Measurements from ENCODE around the gene HEXD.
"Not testable (repeated sequence)": the region's sequence is repeated elsewhere in the genome, so short reads cannot be mapped to it uniquely, and the experiment has no call there.

The HEXD gene

DNA sequence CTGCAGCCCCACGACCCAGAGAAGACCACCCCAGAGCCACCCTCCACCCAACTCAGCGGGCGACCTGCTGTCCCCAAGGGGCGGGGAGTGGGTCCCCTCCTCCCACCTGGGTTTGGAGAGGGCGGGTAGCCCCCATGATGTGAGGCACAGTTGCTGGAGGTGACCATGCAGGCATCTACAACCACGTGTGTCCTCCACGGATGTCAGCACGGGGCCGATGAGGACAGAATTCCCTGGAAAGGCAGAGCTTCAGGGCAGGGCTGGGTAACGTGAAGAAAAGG is 39.5 kb upstream of the HEXD start:
- DNase-seq (ENCODE audit: low read depth, low spot score): no peak
- TF ChIP-seq, protein P1, sequence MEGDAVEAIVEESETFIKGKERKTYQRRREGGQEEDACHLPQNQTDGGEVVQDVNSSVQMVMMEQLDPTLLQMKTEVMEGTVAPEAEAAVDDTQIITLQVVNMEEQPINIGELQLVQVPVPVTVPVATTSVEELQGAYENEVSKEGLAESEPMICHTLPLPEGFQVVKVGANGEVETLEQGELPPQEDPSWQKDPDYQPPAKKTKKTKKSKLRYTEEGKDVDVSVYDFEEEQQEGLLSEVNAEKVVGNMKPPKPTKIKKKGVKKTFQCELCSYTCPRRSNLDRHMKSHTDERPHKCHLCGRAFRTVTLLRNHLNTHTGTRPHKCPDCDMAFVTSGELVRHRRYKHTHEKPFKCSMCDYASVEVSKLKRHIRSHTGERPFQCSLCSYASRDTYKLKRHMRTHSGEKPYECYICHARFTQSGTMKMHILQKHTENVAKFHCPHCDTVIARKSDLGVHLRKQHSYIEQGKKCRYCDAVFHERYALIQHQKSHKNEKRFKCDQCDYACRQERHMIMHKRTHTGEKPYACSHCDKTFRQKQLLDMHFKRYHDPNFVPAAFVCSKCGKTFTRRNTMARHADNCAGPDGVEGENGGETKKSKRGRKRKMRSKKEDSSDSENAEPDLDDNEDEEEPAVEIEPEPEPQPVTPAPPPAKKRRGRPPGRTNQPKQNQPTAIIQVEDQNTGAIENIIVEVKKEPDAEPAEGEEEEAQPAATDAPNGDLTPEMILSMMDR (IDR thresholded peaks at IDR 0.05; ENCODE audit: low read depth, low read length): no peak
- no peak overlapping the region for H3K4me3 ChIP-seq (ENCODE audit: low read depth, low read length)
- in situ Hi-C loops (cut with HindIII; ENCODE audit: low sequenced_read_pairs): no loop called here

DNA sequence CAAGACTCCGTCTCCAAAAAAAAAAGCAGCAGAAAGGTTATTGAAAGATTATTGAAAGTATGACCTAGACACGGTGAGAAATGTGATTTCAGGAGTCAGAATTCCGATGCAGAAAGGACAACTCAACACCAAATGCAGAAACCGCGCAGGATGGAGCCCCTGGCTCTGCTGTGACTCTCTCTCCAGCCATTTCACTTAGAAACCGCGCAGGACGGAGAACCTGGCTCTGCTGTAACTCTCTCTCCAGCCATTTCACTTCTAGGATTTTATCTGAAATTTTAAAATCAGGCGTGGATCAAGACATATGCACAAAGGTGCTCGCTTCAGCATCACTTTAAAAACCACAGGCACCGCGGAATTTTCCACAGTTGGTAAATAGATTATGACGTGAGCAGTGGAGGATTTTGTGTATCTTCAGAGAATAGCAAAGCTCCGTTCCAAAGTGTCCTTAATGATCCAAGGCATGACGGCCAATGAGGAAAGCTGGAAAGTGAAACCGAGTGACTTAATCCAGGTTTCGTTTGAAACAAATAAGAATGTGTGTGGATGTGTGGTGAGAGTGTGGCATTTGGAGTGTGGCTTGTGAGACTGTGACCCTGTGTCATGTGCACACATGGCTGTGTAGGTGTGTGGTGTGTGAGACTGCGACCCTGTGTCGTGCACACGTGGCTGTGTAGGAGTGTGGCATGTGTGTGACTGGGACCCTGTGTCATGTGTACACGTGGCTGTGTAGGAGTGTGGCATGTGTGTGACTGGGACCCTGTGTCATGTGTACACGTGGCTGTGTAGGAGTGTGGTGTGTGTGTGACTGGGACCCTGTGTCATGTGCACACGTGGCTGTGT is 37.1 kb upstream of the HEXD start:
- no peak for DNase-seq (ENCODE audit: low read depth, low spot score)
- no peak overlapping the region for H3K4me3 ChIP-seq (ENCODE audit: low read depth, low read length)
- in situ Hi-C loops (cut with HindIII; ENCODE audit: low sequenced_read_pairs): no loop called here
- TF ChIP-seq, protein P1 (IDR thresholded peaks at IDR 0.05; ENCODE audit: low read depth, low read length): no peak

DNA sequence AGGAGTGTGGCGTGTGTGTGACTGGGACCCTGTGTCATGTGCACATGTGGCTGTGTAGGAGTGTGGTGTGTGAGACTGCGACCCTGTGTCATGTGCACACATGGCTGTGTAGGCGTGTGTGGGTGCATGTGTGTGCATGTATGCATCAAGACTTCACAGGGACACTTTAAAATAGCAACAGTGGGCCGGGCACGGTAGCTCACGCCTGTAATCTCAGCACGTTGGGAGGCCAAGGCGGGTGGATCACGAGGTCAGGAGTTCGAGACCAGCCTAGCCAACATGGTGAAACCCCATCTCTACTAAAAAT is 36.5 kb upstream of the HEXD start:
- in situ Hi-C loops (cut with HindIII; ENCODE audit: low sequenced_read_pairs); H3K4me3 ChIP-seq (ENCODE audit: low read depth, low read length); DNase-seq (ENCODE audit: low read depth, low spot score): not testable (repeated sequence)

DNA sequence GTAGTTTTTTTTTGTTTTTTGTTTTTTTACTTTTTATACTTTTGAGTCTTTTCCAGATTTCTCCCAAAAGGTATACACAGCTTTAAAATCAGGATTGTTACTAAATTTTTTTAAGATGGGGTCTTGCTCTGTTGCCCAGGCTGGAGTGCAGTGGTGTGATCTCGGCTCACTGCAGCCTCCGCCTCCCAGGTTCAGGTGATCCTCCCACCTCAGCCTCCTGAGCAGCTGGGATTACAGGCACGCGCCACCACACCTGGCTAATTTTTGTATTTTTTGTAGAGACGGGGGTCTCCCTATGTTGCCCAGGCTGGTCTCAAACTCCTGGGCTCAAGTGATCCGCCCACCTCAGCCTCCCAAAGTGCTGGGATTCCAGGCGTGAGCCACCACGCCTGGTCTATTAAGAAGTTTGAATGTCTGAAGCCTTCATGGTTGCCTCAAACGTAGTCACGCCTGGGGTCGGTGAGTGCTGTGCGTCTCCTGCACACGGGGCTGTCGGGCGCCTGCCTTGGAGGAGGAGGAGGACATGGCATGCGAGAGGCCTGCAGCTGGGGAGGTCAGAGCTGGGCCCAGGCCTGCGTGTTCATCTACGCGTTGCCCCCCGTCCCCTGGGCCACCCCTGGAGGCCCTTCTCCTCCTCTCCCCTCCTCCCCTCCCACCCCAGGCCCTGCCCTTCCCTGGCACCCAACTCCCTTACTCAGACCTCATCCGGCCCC is 35.8 kb upstream of the HEXD start:
- H3K4me3 ChIP-seq (ENCODE audit: low read depth, low read length); DNase-seq (ENCODE audit: low read depth, low spot score); in situ Hi-C loops (cut with HindIII; ENCODE audit: low sequenced_read_pairs): not testable (repeated sequence)

DNA sequence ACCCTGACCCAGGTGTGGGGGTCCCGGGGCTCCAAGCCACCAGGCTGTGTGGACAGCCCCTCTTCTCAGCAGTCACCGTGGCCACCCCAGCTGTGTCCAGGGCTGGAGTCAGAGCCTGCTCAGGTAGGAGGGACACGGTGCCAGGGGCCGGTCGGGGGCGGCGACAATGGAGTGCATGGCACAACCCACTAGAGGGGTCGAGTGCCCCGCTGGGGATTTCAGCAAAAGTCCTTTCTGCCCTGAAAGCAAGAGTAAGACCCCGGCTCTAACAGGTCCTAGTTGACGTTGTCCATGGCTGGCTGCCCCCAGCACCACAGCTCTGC is 35.3 kb upstream of the HEXD start:
- H3K4me3 ChIP-seq (ENCODE audit: low read depth, low read length): no peak overlapping the region
- no peak for DNase-seq (ENCODE audit: low read depth, low spot score)
- TF ChIP-seq, protein P1 (IDR thresholded peaks at IDR 0.05; ENCODE audit: low read depth, low read length): no peak
- in situ Hi-C loops (cut with HindIII; ENCODE audit: low sequenced_read_pairs): no loop called here

DNA sequence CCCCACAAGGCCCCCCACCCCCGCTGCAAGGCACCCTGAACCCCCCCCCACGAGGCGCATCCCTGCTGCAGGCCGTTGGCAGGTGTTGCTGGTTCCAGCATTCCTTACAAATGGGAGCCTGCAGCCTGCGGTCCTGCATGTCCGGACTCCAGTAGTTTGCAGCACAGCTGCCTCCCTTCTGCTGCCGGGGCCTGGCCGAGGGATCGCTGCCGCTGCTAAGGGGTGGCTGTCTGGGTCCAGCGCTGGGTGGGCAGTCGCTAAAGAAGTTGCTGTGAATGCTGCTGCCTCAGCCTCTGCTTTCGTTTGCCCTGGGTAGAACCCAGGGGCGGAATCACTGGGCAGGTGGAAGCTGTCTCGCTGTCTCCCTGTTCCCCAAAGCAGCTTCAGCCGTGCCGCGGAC is 34.7 kb upstream of the HEXD start:
- in situ Hi-C loops (cut with HindIII; ENCODE audit: low sequenced_read_pairs): no loop called here
- H3K4me3 ChIP-seq (ENCODE audit: low read depth, low read length): no peak overlapping the region
- no peak for DNase-seq (ENCODE audit: low read depth, low spot score)
- TF ChIP-seq, protein P1 (IDR thresholded peaks at IDR 0.05; ENCODE audit: low read depth, low read length): no peak

DNA sequence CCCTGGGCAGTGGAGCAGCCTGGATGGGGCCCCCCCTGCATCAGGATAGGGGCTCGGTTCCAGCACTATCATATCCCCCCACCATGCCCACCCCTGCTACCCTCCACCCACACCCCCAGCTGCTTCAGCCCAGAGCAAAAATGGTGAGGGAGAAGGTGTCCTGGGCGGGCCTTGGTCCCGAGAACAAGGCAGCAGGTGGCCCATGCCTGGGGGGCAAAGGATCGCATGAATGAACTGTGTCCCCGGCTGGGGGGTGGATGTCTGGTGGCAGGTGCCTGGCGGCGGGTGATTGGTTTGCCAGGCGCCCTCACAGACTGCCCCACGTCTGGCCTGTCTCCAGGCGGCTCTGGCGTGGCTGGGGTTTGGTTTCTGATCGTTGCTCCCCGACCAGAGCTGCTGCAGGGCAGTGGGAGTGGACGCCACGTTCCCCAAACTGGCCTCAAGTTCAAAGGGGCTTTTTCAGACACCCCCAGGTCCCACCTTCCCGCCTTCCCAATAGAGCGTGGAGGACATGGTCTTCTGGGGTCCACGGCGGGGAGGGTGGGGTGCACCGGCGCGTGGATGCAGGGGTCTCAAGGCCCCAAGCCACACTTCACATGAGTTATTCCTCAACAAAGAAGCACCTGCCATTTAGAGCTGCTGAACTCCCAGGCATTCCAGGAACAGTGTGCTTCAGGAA is 34.0 kb upstream of the HEXD start:
- in situ Hi-C loops (cut with HindIII; ENCODE audit: low sequenced_read_pairs): no loop called here
- DNase-seq (ENCODE audit: low read depth, low spot score): no peak
- TF ChIP-seq, protein P1 (IDR thresholded peaks at IDR 0.05; ENCODE audit: low read depth, low read length): no peak
- no peak overlapping the region for H3K4me3 ChIP-seq (ENCODE audit: low read depth, low read length)
